ENCODE results near the gene BIRC7.

- TF ChIP-seq POLR2A (IDR thresholded peaks at IDR 0.05; ENCODE audit: low read depth, low read length) (no peak), TAF1 (IDR thresholded peaks at IDR 0.05; ENCODE audit: borderline replicate concordance, low read depth, low read length) (no peak), POLR2AphosphoS5 (IDR thresholded peaks at IDR 0.05; ENCODE audit: low read depth, low read length) (no peak)
Observed at GRCh38 chr20:63224412-63225081, 11.2 kb upstream of the BIRC7 start.
